Pulmonary artery endothelial cell (primary cell): ENCODE results near the gene JUN. TPM values are rescaled to one million over a fixed set of nuclear protein-coding genes. Genes with fewer than 3 reads are reported as not detected.

ENCODE experiments used
- DNase-seq: peaks from one replicate; pipeline ENCODE4 v3.0.0-alpha.2; 2011; ENCODE audit warnings: low read depth, low spot score
- total RNA-seq: library from RNA; depleted of rRNA; stranded (reverse); fragments of >200 nt; gene quantifications from 2 replicates; pipeline ENCODE4 v1.2.3, GENCODE V29; 2014

JUN gene
- total RNA-seq, 1 donor from 2014 or later: 169 TPM

DNA sequence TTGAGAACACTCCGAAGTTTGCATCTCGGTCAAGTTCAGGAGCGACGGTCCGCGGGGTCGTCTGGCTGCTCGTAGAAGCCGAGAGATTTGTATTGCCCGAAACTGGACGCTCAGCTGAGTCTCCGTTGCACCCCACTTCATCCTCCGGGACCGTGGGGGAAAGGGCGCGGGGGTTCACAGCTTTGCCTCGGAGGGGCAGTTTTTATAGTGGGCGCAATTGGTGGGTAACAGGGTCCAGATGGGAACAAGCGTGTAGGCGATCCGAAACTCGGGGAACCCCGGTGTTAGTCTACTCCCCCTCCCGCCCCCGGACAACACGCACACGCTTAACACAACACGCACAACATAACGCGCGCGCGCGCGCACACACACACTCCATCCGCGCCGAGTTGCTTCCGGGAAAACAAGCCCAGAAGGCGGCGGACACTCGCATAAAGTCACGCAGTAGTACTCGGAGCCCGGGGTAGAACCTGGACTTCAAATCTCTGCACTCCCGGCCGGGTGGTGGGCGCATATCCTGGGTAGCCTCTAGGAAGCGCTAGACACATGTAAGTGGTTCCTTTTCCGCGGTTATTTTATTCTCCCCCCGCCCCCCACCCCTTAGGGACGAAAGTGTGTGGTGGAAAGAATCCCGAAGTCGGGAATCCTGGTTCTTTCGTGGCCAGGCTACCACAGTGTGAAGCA, 1.1 kb upstream of the JUN start:
- DNase-seq: peak; percentile 88

GRCh38 chr1:58783090-58783992, 506 bp downstream of the JUN start:
- no peak for DNase-seq

DNA sequence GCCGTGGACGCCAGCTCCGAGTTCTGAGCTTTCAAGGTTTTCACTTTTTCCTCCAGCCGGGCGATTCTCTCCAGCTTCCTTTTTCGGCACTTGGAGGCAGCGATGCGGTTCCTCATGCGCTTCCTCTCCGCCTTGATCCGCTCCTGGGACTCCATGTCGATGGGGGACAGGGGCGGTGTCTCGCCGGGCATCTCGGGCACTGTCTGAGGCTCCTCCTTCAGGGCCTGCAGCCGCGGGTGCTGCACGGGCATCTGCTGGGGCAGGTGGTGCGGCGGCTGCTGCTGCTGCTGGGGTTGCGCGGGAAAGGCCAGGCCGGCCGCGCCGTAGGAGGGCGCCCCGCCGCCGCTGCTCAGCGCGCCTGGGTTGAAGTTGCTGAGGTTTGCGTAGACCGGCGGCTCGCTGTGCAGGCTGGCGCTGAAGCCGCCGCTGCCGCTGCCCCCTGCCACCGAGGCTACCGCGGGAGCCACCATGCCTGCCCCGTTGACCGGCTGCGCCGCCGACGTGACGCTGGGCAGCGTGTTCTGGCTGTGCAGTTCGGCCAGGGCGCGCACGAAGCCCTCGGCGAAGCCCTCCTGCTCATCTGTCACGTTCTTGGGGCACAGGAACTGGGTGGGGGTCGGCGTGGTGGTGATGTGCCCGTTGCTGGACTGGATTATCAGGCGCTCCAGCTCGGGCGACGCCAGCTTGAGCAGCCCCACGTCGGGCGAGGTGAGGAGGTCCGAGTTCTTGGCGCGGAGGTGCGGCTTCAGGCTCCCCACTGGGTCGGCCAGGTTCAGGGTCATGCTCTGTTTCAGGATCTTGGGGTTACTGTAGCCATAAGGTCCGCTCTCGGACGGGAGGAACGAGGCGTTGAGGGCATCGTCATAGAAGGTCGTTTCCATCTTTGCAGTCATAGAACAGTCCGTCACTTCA, 1.4 kb downstream of the JUN start:
- DNase-seq: no peak

DNA sequence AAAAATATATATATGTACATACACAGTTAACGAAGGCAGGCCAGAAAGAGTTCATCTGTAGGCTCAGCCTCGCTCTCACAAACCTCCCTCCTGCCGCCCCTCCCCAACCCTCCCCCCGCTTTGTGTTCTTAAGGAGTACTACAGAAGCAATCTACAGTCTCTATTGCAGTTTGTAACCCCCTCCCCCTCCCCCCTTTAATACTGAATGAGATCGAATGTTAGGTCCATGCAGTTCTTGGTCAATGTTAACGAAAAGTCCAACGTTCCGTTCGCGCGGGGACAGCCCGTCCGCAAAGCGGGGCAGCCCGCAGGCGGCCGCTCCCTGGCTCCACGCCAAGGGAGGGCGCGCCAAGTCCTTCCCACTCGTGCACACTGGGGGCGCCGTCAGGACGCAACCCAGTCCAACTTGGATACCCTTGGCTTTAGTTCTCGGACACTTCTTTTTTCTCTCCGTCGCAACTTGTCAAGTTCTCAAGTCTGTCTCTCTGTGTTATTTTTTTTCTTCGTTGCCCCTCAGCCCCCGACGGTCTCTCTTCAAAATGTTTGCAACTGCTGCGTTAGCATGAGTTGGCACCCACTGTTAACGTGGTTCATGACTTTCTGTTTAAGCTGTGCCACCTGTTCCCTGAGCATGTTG, 2.2 kb downstream of the JUN start:
- no peak for DNase-seq

- DNase-seq: no peak
Measured at GRCh38 chr1:58780836-58781452, 2.9 kb downstream of the JUN start.

- DNase-seq: no peak
Measured at GRCh38 chr1:58780411-58780810, 3.4 kb downstream of the JUN start.

DNA sequence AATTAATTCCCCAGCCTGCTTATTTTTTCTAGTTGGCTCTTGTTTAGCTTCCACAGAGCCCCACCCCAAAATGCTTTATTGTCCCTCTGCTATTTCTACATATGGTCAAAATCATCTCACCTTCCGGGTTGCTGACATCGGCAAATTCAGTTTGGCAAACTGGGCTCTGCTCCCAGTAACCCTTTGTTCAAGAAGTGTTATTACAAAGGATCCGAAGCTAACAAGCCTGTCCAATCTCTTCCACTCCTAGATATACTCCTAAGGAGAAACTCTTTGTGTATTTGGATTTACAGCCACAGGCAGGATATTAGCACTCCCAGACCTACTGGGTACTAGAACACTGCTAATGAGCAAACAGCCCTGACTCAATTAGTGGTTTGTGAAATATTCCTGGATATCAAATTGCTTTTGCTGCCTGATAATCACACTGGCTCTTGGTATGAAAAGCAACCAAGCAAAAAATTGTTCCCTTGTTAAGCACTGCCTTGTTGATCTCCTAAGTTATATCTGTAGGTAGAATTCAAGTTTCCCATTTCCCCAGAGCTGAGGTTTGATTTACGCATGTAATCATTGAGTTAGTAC, 4.0 kb downstream of the JUN start:
- no peak for DNase-seq

GRCh38 chr1:58779059-58779754, 4.6 kb downstream of the JUN start:
- DNase-seq: no peak

- no peak for DNase-seq
Measured at GRCh38 chr1:58778385-58779000, 5.4 kb downstream of the JUN start.

- no peak for DNase-seq
Measured at GRCh38 chr1:58774027-58774426, 9.8 kb downstream of the JUN start.

GRCh38 chr1:58773406-58773840, 10.4 kb downstream of the JUN start:
- peak; percentile 86 for DNase-seq

DNA sequence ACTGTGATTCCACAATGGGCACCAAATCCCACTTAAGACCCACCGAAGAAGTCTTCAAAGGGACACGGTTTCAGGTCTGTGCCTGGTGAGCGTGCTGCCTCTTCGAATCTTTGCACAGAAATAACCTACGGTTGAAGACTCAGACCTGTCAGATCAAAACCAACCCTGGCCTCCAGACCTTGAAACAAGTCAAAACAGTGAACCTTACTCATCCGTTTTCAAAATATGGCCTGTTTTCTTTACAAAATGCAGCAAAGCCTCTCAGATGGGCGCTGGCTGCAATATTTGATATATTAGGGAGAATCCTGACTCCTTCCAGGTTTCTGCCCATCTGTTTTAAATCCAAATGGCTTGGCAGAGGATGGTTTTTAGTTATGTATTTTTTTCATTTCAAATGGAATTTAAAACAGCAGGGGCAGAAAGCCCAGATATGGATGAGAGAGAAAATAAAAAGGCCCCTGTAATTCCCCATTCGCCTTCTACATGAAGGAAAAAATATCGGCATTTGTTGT, 14.0 kb downstream of the JUN start:
- no peak for DNase-seq

- DNase-seq: no peak
Measured at GRCh38 chr1:58768971-58769808, 14.7 kb downstream of the JUN start.

DNA sequence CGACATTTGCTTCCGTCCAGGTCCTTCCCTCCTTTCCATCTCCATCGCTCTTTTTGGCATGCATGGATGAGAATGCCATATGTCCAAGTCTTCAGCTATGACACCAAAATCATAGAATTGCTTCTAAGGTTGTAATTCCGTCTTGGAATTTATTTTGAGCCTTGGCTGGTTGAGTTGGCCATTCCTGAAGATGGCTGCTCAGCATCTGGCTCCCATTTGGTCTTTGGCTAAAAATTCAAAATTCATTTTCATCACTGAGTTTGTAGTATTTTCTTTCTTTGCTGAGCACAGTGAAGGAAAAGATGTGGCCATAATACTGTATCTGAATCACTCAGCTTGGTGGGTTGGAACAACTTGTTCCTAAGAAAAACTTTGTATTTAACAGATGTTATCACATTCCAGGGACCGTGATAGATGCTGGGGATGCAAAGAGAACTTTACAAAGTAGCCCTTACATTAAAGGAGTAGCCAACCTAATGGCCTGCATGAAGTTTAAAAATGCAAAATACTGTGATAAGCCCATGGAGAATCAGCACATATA, 15.6 kb downstream of the JUN start:
- DNase-seq: no peak

DNA sequence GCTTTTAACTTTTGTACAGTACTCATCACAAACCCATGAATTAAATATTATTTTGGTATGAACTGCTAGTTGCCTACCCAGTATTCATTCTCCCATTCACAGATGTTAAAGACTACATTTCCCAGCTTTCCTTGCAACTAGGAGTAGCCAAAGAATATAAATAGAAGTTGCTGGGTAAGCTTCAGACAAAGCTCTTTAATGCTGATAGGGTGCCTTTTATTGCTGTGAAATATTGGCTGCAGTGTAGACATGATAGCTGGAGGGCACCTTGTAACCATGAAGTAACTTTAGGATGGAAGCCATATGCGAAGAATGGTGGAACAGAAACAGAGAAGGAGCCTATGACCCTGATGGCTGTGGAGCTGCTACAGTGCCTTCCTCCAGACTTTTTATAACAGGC, 16.7 kb downstream of the JUN start:
- DNase-seq: no peak

GRCh38 chr1:58765441-58765840, 18.4 kb downstream of the JUN start:
- DNase-seq: no peak

DNA sequence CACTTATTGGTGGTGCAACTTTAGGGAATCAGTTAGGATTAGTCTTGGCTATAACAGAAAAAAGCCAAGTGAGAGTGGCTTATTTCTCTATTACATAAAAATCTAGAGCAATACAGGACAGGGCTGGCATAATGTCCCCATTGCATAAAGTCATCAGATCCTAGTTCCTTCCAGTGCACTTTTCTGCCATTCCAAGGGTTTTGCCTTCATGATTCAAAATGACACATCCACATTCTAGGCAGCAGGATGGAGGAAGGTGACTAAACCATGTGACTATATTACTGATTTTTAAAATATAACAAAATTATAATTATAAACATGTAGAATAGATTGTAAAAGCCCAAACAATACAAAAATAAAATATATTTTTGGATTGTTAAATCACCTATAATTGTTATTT, 18.8 kb downstream of the JUN start:
- no peak for DNase-seq
